C4-2B (cell line): ENCODE data around the gene DVL1.

Source experiments
- ZFX ChIP-seq: fragments of 450-650 bp; IDR thresholded peaks from 2 replicates; pipeline ENCODE4 v1.6.1; 2017
- TF ChIP-seq, protein P1 (sequence below): fragments of 450-650 bp; conservative IDR thresholded peaks from 2 replicates; pipeline ENCODE4 v1.5.1; 2017; ENCODE audit warnings: mild to moderate bottlenecking

DNA sequence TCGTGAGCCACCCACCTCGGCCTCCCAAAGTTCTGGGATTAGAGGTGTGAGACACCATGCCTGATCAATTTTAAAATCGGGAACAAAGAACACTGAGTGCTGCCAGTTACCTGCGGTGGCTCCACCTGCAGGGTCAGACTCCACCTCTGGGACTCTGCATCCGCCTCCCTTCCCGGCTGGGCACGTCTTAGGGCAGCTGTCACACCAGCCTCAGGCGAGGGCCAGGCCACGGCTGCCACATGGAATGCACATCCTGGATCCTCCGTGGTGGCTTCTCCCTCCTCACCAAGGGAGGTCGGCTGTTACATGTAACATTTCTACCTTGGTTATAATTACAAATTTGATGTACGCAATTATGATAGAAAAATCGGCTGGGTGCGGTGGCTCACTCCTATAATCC lies 15.0 kb upstream of the DVL1 start:
- TF ChIP-seq, protein P1, sequence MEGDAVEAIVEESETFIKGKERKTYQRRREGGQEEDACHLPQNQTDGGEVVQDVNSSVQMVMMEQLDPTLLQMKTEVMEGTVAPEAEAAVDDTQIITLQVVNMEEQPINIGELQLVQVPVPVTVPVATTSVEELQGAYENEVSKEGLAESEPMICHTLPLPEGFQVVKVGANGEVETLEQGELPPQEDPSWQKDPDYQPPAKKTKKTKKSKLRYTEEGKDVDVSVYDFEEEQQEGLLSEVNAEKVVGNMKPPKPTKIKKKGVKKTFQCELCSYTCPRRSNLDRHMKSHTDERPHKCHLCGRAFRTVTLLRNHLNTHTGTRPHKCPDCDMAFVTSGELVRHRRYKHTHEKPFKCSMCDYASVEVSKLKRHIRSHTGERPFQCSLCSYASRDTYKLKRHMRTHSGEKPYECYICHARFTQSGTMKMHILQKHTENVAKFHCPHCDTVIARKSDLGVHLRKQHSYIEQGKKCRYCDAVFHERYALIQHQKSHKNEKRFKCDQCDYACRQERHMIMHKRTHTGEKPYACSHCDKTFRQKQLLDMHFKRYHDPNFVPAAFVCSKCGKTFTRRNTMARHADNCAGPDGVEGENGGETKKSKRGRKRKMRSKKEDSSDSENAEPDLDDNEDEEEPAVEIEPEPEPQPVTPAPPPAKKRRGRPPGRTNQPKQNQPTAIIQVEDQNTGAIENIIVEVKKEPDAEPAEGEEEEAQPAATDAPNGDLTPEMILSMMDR: no peak
- no peak for TF ChIP-seq ZFX
